RWPE1 (cell line): ENCODE data around the gene HLCS.
A peak's percentile ranks its signal among the peaks of the same experiment; 100 is the strongest.

Source experiments
- CTCF ChIA-PET: fragments of 350-600 bp; sonication (Branson Sonifier 250); formaldehyde crosslinking; extraction: SDS; loops from one replicate; lab custom pipeline; 2021; lab: Yijun Ruan, JAX
- POLR2A ChIA-PET: fragments of 400-600 bp; formaldehyde crosslinking; extraction: SDS; loops from one replicate; lab custom pipeline; 2020; ENCODE audit warnings: antibody characterized with exemption; ENCODE audit not compliant: low non-redundant PET; lab: Yijun Ruan, JAX
- DNase-seq: peaks from one replicate; pipeline ENCODE4 v3.0.0; 2012; ENCODE audit warnings: low spot score
- H3K27ac ChIP-seq: fragments of 450-650 bp; 2 replicates; pipeline ENCODE4 v1.5.1; 2017
- TF ChIP-seq, protein P1 (sequence below): fragments of 450-650 bp; conservative IDR thresholded peaks from 2 replicates; pipeline ENCODE4 v1.5.1; 2017; ENCODE audit warnings: low read depth, mild to moderate bottlenecking

HLCS gene

DNA sequence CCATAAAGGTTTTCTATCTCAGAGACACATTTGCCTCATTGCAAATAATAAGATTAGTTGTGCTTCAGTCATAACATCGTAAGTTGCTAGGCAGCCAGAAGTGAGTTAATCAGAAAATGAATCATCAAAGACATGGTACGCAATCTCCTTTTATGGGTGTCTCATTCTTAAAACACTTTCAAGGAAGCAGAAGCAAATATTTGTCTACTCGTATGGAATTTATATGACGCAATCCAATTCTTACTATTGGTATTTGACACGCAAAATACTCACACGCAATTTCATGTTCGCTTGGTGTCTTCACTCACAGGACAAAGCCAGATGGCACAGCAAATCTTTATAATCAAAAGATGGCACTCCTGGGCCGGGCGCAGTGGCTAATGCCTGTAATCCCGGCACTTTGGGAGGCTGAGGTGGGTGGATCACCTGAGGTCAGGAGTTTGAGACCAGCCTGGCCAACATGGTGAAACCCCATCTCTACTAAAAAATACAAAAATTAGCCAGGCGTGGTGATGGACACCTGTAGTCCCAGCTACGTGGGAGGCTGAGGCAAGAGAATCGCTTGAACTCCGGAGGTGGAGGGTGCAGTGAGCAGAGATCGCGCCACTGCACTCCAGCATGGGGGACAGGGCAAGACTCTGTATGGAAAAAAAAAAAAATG, 56.4 kb downstream of the HLCS start:
- TF ChIP-seq, protein P1, sequence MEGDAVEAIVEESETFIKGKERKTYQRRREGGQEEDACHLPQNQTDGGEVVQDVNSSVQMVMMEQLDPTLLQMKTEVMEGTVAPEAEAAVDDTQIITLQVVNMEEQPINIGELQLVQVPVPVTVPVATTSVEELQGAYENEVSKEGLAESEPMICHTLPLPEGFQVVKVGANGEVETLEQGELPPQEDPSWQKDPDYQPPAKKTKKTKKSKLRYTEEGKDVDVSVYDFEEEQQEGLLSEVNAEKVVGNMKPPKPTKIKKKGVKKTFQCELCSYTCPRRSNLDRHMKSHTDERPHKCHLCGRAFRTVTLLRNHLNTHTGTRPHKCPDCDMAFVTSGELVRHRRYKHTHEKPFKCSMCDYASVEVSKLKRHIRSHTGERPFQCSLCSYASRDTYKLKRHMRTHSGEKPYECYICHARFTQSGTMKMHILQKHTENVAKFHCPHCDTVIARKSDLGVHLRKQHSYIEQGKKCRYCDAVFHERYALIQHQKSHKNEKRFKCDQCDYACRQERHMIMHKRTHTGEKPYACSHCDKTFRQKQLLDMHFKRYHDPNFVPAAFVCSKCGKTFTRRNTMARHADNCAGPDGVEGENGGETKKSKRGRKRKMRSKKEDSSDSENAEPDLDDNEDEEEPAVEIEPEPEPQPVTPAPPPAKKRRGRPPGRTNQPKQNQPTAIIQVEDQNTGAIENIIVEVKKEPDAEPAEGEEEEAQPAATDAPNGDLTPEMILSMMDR: no peak
- POLR2A ChIA-PET: no interaction called here
- DNase-seq: peak; percentile 85
- CTCF ChIA-PET: no interaction called here
- H3K27ac ChIP-seq: peak overlapping the region; percentile 93

DNA sequence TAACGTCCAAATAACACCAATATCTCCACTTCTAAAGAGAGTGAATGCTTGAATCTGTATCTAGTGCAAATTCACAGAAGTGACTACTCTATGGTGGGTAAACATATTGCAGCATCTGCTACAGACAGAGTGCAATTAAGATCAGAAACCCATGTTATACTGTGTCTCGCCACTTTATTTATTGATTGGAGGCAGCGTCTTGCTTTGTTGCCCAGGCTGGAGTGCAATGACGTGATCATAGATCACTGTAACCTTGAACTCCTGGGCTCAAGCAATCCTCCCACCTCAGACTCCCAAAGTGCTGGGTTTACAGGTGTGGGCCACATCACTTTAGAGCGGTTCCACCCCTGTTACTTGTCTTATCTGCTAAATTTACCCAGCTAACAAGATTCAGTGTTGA, 57.0 kb downstream of the HLCS start:
- TF ChIP-seq, protein P1: no peak
- peak overlapping the region; percentile 93 for H3K27ac ChIP-seq
- ChIA-PET CTCF (no interaction called here), POLR2A (no interaction called here)
- DNase-seq: no peak

DNA sequence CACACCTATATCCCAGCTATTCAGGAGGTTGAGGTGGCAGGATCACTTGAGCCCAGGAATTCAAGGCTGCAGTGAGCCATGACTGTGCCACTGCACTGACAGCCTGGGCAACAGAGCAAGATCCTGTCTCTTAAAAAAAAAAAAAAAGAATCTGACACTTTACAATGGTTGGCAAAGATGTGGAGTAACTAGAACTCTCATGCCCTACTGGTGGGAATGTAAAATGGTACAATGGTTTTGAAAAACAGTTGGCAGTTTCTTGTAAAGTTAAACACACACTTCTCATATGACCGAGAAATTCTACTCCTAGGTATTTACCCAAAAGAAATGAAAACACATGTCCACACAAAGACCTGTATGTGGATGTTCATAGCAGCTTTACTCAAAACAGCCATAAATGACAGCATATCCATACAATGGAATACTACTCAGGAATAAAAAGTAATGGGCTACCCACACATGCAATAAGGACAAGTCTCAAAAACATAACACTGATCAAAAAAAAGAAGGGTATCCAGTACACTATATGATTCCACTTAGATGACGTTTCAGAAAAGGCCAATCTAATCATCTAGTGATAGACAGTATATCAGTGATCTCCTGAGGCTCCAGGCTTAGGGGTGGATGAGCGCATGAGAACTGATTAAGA, 58.1 kb downstream of the HLCS start:
- peak overlapping the region; percentile 93 for H3K27ac ChIP-seq
- DNase-seq: no peak
- CTCF ChIA-PET: interaction anchor here (0.6 kb wide), 1 partner anchor 427 kb away, joined by 3 read pairs; no protein-coding TSS in a partner anchor
- POLR2A ChIA-PET: no interaction called here
- TF ChIP-seq, protein P1: no peak

DNA sequence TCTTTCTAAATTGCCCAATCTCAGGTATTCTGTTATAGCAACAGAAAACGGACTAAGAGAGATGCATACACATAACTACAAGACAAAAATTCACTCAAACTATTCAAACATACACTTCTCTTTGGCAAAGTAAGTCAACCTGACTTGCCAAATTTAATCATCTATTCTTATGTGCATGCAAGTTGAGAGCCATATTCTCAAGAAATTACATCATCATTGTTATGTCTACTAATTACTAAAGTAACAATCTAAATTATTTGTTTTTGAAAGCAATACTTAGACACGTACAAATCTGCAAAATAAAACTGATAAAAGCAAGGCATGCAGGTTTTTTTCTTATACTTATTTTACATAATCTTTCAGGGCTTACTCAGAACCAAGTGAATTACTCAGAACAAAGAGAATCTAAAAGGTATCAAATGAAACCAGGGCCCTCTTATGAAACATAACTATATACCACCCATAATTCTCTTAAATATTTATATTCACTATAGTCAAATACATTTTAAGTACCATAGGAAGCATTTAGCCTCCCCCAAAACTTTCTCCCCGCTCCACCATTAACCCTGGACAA, 62.3 kb downstream of the HLCS start:
- no peak overlapping the region for H3K27ac ChIP-seq
- ChIA-PET CTCF (no interaction called here), POLR2A (no interaction called here)
- TF ChIP-seq, protein P1: no peak
- no peak for DNase-seq

DNA sequence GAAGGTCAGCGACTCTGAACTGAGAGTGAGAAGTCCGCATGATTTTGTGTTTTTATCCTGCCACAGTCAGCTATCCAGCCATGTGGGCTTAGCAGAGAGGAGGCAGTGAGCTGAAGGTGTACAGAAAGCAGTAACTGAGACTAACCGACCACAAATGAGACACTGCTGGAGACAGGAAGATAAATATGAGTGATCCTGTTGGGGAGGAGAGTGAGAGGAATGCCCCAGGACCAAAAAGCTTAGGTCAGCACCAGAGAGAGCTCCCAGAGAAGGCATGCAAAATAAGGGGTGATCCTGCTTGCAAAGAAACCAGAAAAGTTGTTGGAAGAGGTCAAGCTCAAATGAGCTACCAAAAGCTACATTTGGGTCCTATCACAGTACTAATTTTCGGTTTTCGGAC, 63.7 kb downstream of the HLCS start:
- CTCF ChIA-PET: interaction anchor here (0.7 kb wide), 1 partner anchor 15 kb away, joined by 3 read pairs; no protein-coding TSS in a partner anchor
- POLR2A ChIA-PET: no interaction called here
- DNase-seq: no peak
- TF ChIP-seq, protein P1: no peak
- H3K27ac ChIP-seq: no peak overlapping the region

DNA sequence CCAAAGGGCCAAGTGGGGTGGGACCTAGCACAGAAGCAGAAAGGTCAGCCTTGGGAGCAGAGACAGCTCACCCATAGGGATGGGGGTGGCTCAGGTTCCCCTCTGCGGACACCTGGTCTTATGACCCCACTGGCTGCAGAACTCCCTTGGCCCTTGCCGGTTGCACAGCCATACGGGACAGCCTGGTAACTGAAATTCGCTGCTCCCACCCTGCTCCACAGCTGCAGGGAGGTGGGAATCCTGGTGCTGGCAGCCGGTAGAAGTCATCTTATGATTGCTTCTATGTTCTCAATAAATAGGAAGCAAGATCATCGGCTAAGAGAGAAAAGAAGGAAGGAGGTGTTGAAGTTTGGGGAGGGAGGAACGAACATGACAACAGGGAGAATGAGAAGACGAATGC, 64.1 kb downstream of the HLCS start:
- TF ChIP-seq, protein P1: no peak
- ChIA-PET CTCF (no interaction called here), POLR2A (no interaction called here)
- H3K27ac ChIP-seq: no peak overlapping the region
- no peak for DNase-seq
